GM12878 (cell line): ENCODE measurements around the gene SASH1. TPM values are rescaled to one million over a fixed set of nuclear protein-coding genes. Genes with fewer than 3 reads are reported as not detected.

Experiments
- EGR1 ChIP-seq, 2 experiments: IDR thresholded peaks; 1 replicate in 1 of 2; 2 replicates in 1 of 2; pipeline ENCODE4 v1.6.1; 2011 to 2012; ENCODE audit warnings: low read depth in 2 of 2, low read length in 2 of 2, borderline replicate concordance in 1 of 2, mild to moderate bottlenecking in 1 of 2, moderate library complexity in 1 of 2
- HDGF ChIP-seq: fragments of 450-650 bp; IDR thresholded peaks from 2 replicates; pipeline ENCODE4 v1.6.1; 2016; ENCODE audit warnings: antibody characterized with exemption
- SREBF1 ChIP-seq: IDR thresholded peaks from 2 replicates; pipeline ENCODE4 v1.6.1; 2012; ENCODE audit warnings: mild to moderate bottlenecking, low read length
- ZNF687 ChIP-seq: fragments of 450-650 bp; IDR thresholded peaks from 2 replicates; pipeline ENCODE4 v1.6.1; 2017; ENCODE audit warnings: mild to moderate bottlenecking, moderate library complexity
- polyA plus RNA-seq, 11 experiments: library from polyadenylated mRNA; depleted of rRNA in 4 of 11; unstranded in 6 of 11; stranded (reverse) in 5 of 11; fragments of >200 nt; fragmentation: Nextera tagmentation in 4 of 11; fragmentation: Illumina TruSeq in 1 of 11; extraction: Ambion mirVana in 4 of 11; extraction: Trizol in 1 of 11; gene quantifications; 1 replicate in 1 of 11; 2 replicates in 10 of 11; pipeline versions ENCODE4 v1.2.1 to v1.2.3, GENCODE V29; 2011 to 2016; ENCODE audit warnings: inconsistent platforms in 2 of 11, missing spikeins in 2 of 11, low read depth in 1 of 11
- small RNA-seq: library from RNA; depleted of rRNA; stranded (forward); fragments of <200 nt; gene quantifications from one replicate; pipeline ENCODE3, GENCODE V24; 2014
- total RNA-seq, 4 experiments: library from RNA; depleted of rRNA in 3 of 4; stranded (reverse); fragments of >200 nt in 3 of 4; fragmentation: Illumina TruSeq in 1 of 4; extraction: Trizol in 1 of 4; gene quantifications; 2 replicates each; pipeline versions ENCODE4 v1.2.1 to v1.2.3, GENCODE V29; 2013 to 2021

SASH1 gene
- total and polyA plus RNA-seq, 10 of the 15 experiments (the other 5 are each of a cell fraction or from before 2014, with no cell fraction given) = 0.01 to 0.73 (median 0.14) TPM; not detected in 4

GRCh38 chr6:148599967-148600426 is 257.4 kb downstream of the SASH1 start (continued):
- no peak for TF ChIP-seq ZNF687
- TF ChIP-seq SREBF1 = no peak
- no peak for TF ChIP-seq EGR1 (IDR thresholded peaks at IDR 0.05; ENCODE audit: borderline replicate concordance in 1 of 2, low read depth in 2 of 2, low read length in 2 of 2)
- no peak for TF ChIP-seq HDGF

Small RNA genes within 50 kb of the gene (small RNA-seq; reads per million reads assigned to genes)
- not detected for gene SNRPEP6
